Caco-2 (cell line): ENCODE measurements around the gene PLIN4. TPM values are rescaled to one million over a fixed set of nuclear protein-coding genes. Genes with fewer than 3 reads are reported as not detected.

Experiments used
- BruUV-seq: library from RNA; stranded (reverse); fragments of 400-500 nt; replicated peaks from 2 replicates; lab custom pipeline; 2021; lab: Mats Ljungman, UMichigan
- CTCF ChIA-PET: fragments of 300-600 bp; sonication (Branson Sonifier 250); formaldehyde crosslinking; loops from one replicate; lab custom pipeline; 2022; ENCODE audit warnings: antibody characterized with exemption; lab: Charles Lee
- POLR2A ChIA-PET: fragments of 300-600 bp; sonication (Branson Sonifier 250); formaldehyde crosslinking; loops from one replicate; lab custom pipeline; 2022; ENCODE audit warnings: antibody characterized with exemption; lab: Charles Lee
- DNase-seq, 2 experiments: peaks; one replicate each; pipeline versions ENCODE4 v3.0.0 to v3.0.0-alpha.2; 2020 to 2022
- H3K27me3 ChIP-seq: replicated peaks from 2 replicates; pipeline ENCODE4 v1.6.0; 2011; ENCODE audit warnings: low read length; ENCODE audit not compliant: control insufficient read depth, insufficient read depth
- H3K36me3 ChIP-seq: 2 replicates; pipeline ENCODE4 v1.5.1; 2011; ENCODE audit warnings: low read length; ENCODE audit not compliant: control insufficient read depth, insufficient read depth
- H3K4me1 ChIP-seq: fragments of 250-450 bp; sonication (Bioruptor Pico); 2 replicates; pipeline ENCODE4 v1.5.1; 2020; ENCODE audit warnings: mild to moderate bottlenecking
- H3K4me3 ChIP-seq: 2 replicates; pipeline ENCODE4 v1.5.1; 2011; ENCODE audit warnings: low read depth, mild to moderate bottlenecking, control low read depth, low read length
- H3K9me3 ChIP-seq: fragments of 250-450 bp; sonication (Bioruptor Pico); 2 replicates; pipeline ENCODE4 v1.5.1; 2020; ENCODE audit warnings: mild to moderate bottlenecking, moderate library complexity
- H3K27ac Mint-ChIP-seq: one replicate; pipeline ENCODE4 v1.8.0; 2022; ENCODE audit warnings: mixed read lengths; ENCODE audit not compliant: unreplicated experiment
- H3K27me3 Mint-ChIP-seq: one replicate; pipeline ENCODE4 v1.8.0; 2022; ENCODE audit warnings: mixed read lengths; ENCODE audit not compliant: insufficient read depth, unreplicated experiment
- H3K36me3 Mint-ChIP-seq: one replicate; pipeline ENCODE4 v1.8.0; 2022; ENCODE audit warnings: mild to moderate bottlenecking, mixed read lengths; ENCODE audit not compliant: insufficient read depth, unreplicated experiment
- H3K4me1 Mint-ChIP-seq: one replicate; pipeline ENCODE4 v1.8.0; 2022; ENCODE audit warnings: low read depth, mixed read lengths; ENCODE audit not compliant: unreplicated experiment
- H3K4me3 Mint-ChIP-seq: one replicate; pipeline ENCODE4 v1.8.0; 2022; ENCODE audit warnings: mild to moderate bottlenecking, moderate library complexity, mixed read lengths; ENCODE audit not compliant: unreplicated experiment
- H3K9me3 Mint-ChIP-seq: one replicate; pipeline ENCODE4 v1.8.0; 2022; ENCODE audit warnings: mixed read lengths; ENCODE audit not compliant: unreplicated experiment
- intact Hi-C: fragments of 100-400 bp; cut with micrococcal nuclease; formaldehyde crosslinking; loops from one replicate; pipeline ENCODE4 v1.10.0; 2022; ENCODE audit not compliant: unreplicated experiment
- total RNA-seq: library from RNA; stranded (reverse); gene quantifications from 2 replicates; pipeline ENCODE4 v1.2.3, GENCODE V29; 2022
- TF ChIP-seq, protein P1 (sequence below), 2 experiments: fragments of 200-600 bp in 1 of 2; IDR thresholded peaks; 1 replicate in 1 of 2; 2 replicates in 1 of 2; pipeline versions ENCODE4 v1.5.1 to v1.8.0; 2011 to 2022; ENCODE audit warnings: antibody characterized with exemption in 1 of 2, control low read depth in 1 of 2, inconsistent platforms in 1 of 2, low read depth in 1 of 2, low read length in 1 of 2, mild to moderate bottlenecking in 1 of 2, moderate library complexity in 1 of 2; ENCODE audit not compliant: insufficient read depth in 1 of 2, severe bottlenecking in 1 of 2, unreplicated experiment in 1 of 2

Gene PLIN4
- total RNA-seq, 1 experiment from 2014 or later: 0.09 TPM

DNA sequence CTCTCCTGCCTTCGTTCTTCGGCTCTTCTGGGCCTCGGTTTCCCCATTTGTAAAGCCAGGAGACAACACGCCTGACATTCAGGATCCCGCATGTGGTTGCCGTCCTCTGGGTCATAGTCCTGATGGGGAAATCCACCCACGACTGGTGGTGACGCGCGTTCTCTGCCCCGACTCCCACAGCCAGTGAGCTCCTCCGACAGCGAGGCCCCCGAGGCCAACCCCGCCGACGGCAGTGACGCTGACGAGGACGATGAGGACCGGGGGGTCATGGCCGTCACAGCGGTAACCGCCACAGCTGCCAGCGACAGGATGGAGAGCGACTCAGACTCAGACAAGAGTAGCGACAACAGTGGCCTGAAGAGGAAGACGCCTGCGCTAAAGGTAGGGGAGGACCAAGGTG is 29.8 kb downstream of the PLIN4 start:
- H3K36me3 Mint-ChIP-seq: peaks cover 41% of the 10 kb centered on the region
- TF ChIP-seq, protein P1, sequence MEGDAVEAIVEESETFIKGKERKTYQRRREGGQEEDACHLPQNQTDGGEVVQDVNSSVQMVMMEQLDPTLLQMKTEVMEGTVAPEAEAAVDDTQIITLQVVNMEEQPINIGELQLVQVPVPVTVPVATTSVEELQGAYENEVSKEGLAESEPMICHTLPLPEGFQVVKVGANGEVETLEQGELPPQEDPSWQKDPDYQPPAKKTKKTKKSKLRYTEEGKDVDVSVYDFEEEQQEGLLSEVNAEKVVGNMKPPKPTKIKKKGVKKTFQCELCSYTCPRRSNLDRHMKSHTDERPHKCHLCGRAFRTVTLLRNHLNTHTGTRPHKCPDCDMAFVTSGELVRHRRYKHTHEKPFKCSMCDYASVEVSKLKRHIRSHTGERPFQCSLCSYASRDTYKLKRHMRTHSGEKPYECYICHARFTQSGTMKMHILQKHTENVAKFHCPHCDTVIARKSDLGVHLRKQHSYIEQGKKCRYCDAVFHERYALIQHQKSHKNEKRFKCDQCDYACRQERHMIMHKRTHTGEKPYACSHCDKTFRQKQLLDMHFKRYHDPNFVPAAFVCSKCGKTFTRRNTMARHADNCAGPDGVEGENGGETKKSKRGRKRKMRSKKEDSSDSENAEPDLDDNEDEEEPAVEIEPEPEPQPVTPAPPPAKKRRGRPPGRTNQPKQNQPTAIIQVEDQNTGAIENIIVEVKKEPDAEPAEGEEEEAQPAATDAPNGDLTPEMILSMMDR (IDR thresholded peaks at IDR 0.05; ENCODE audit: insufficient read depth in 1 of 2, low read depth in 1 of 2, low read length in 1 of 2, severe bottlenecking in 1 of 2, unreplicated experiment in 1 of 2): no peak
- no peaks in the 10 kb centered on the region for H3K4me1 Mint-ChIP-seq
- H3K27ac Mint-ChIP-seq: no peak overlapping the region
- no peak overlapping the region for H3K4me3 ChIP-seq
- ChIA-PET CTCF (no interaction called here), POLR2A (no interaction called here)
- intact Hi-C loops: no loop called here
- no TSS peak for BruUV-seq
- H3K9me3 ChIP-seq: no peaks in the 10 kb centered on the region
- H3K27me3 ChIP-seq: no peaks in the 10 kb centered on the region
- H3K9me3 Mint-ChIP-seq: no peaks in the 10 kb centered on the region
- DNase-seq: no peak
- H3K27me3 Mint-ChIP-seq: no peaks in the 10 kb centered on the region
- H3K4me1 ChIP-seq: no peaks in the 10 kb centered on the region
- no peak overlapping the region for H3K4me3 Mint-ChIP-seq
- peaks cover 1% of the 10 kb centered on the region; the same call in 1 of the 2 replicates for H3K36me3 ChIP-seq

DNA sequence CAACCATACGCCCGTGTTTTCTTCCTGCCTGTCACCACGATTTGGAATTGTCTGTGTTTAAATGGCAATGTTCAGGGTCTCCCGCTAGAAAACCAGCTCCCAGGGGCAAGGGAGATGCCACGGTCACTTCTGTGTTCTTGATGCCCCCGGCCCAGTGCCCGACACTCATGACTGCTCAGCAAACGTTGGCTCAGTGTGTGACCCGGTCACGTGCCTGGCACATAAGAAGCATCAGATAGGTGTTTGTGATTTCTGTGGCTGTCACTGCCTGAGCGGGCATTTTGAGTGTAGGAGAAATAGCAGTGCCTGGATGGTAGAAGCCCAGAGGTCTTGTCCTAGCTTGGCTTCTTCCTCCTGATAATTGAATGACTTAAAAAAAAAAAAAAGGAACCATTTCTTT is 30.7 kb downstream of the PLIN4 start:
- no peaks in the 10 kb centered on the region for H3K27me3 ChIP-seq
- H3K4me1 Mint-ChIP-seq: no peaks in the 10 kb centered on the region
- intact Hi-C loops: no loop called here
- DNase-seq: no peak
- H3K4me1 ChIP-seq: no peaks in the 10 kb centered on the region
- BruUV-seq: no TSS peak
- H3K36me3 ChIP-seq: peaks cover 1% of the 10 kb centered on the region; the same call in 1 of the 2 replicates
- POLR2A ChIA-PET: no interaction called here
- TF ChIP-seq, protein P1 (IDR thresholded peaks at IDR 0.05; ENCODE audit: insufficient read depth in 1 of 2, low read depth in 1 of 2, low read length in 1 of 2, severe bottlenecking in 1 of 2, unreplicated experiment in 1 of 2): no peak
- H3K9me3 Mint-ChIP-seq: no peaks in the 10 kb centered on the region
- peaks cover 43% of the 10 kb centered on the region for H3K36me3 Mint-ChIP-seq
- H3K4me3 ChIP-seq: no peak overlapping the region
- no peaks in the 10 kb centered on the region for H3K27me3 Mint-ChIP-seq
- CTCF ChIA-PET: no interaction called here
- H3K27ac Mint-ChIP-seq: no peak overlapping the region
- no peaks in the 10 kb centered on the region for H3K9me3 ChIP-seq
- H3K4me3 Mint-ChIP-seq: no peak overlapping the region

DNA sequence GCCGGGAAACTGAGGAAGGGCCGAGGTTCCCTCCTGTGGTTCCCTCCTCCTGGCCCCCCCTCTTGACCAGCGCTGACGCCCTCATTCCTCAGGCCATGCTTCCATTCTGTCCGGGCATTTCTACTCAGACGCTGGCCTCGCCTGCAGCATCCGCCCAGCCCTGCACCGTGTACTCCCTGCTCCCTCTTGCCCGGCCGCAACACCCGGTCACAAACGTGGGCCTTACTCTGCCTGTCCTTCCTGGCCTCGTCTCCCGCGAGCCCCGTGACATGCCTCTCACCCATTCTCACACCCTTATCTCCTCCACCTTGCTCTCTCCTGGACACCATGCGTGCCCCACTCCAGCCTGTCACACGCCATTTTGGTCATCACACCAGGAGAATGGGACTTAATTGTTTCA is 34.9 kb downstream of the PLIN4 start:
- intact Hi-C loops: no loop called here
- POLR2A ChIA-PET: no interaction called here

More for the DNA sequence above, 34.9 kb downstream of the PLIN4 start:
- peaks cover 33% of the 10 kb centered on the region for H3K36me3 Mint-ChIP-seq
- CTCF ChIA-PET: interaction anchor here (0.7 kb wide), 1 partner anchor 51 kb away, joined by 4 read pairs; the partner anchor contains the start of gene PLIN5
- H3K4me3 ChIP-seq: no peak overlapping the region
- H3K9me3 ChIP-seq: no peaks in the 10 kb centered on the region
- H3K27ac Mint-ChIP-seq: no peak overlapping the region
- BruUV-seq: no TSS peak
- H3K27me3 ChIP-seq: no peaks in the 10 kb centered on the region
- H3K4me1 Mint-ChIP-seq: no peaks in the 10 kb centered on the region
- TF ChIP-seq, protein P1 (IDR thresholded peaks at IDR 0.05; ENCODE audit: insufficient read depth in 1 of 2, low read depth in 1 of 2, low read length in 1 of 2, severe bottlenecking in 1 of 2, unreplicated experiment in 1 of 2): no peak
- no peak overlapping the region for H3K4me3 Mint-ChIP-seq
- no peaks in the 10 kb centered on the region for H3K9me3 Mint-ChIP-seq
- no peak for DNase-seq
- no peaks in the 10 kb centered on the region for H3K27me3 Mint-ChIP-seq
- H3K4me1 ChIP-seq: no peaks in the 10 kb centered on the region
- no peaks in the 10 kb centered on the region for H3K36me3 ChIP-seq
